ENCODE results near the gene ANKRD34C.

DNA sequence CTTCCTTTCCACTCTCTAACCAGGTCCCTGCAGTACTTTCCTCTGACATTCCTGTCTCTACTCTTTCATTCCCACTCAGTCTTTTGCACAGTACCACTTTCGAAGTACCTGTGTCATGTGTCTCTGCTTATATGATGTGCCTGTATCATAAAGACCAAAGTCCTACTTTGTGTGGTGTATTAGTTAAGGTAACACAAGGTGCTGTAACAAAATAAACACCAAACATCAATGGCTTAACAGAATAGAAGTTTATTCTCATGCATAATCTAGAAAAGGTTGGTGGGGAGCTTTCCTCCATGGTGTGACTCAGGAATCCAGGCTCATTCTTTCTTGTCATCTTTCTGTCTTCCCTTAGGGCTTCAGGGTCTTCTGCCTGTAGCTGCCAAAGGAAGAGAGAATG, 31.7 kb downstream of the ANKRD34C start:
- TF ChIP-seq CTCF (conservative IDR thresholded peaks at IDR 0.05; ENCODE audit: low read depth, low read length), result no peak
- no peak for TF ChIP-seq EZH2 (IDR thresholded peaks at IDR 0.05; ENCODE audit: low read length, unreplicated experiment)

Measured in PC-3 (cell line).